ENCODE results near the gene MIA.

Gene MIA

GRCh38 chr19:40802300-40803169 is 27.2 kb downstream of the MIA start (continued):
- TF ChIP-seq ZBTB44 (tag by site-specific recombination; IDR thresholded peaks at IDR 0.05) (no peak), ZNF174 (tag by site-specific recombination; IDR thresholded peaks at IDR 0.05) (no peak), ZNF280C (tag by site-specific recombination; IDR thresholded peaks at IDR 0.05) (no peak), ZNF837 (tag by site-specific recombination; IDR thresholded peaks at IDR 0.05) (no peak)

GRCh38 chr19:40803170-40803856 is 28.0 kb downstream of the MIA start:
- H3K27ac ChIP-seq (ENCODE audit: extremely low read depth, low read depth, low read length): peak overlapping the region; percentile 67
- TF ChIP-seq PRDM4 (tag by site-specific recombination; IDR thresholded peaks at IDR 0.05) (no peak), ZNF501 (tag by site-specific recombination; IDR thresholded peaks at IDR 0.05) (no peak), KLF16 (tag by site-specific recombination; IDR thresholded peaks at IDR 0.05) (no peak), ZNF354C (tag by site-specific recombination; IDR thresholded peaks at IDR 0.05; ENCODE audit: borderline replicate concordance, low read depth) (no peak), KLF9 (tag by site-specific recombination; IDR thresholded peaks at IDR 0.05; ENCODE audit: low read depth) (0 out of 2 replicates have a peak, but pooled peaks have one; percentile 25), ZBTB10 (tag by site-specific recombination; IDR thresholded peaks at IDR 0.05) (0 out of 2 replicates have a peak, but pooled peaks have one; percentile 13), ZFHX2 (tag by site-specific recombination; conservative IDR thresholded peaks at IDR 0.05) (0 out of 2 replicates have a peak, but pooled peaks have one; percentile 29), ZNF148 (tag by site-specific recombination; IDR thresholded peaks at IDR 0.05; ENCODE audit: borderline replicate concordance) (no peak), GLI2 (tag by site-specific recombination; IDR thresholded peaks at IDR 0.05; ENCODE audit: borderline replicate concordance, low read depth) (no peak), ZBTB11 (tag by site-specific recombination; conservative IDR thresholded peaks at IDR 0.05; ENCODE audit: low read depth) (no peak), ZNF837 (tag by site-specific recombination; IDR thresholded peaks at IDR 0.05) (no peak), ZNF114 (tag by site-specific recombination; IDR thresholded peaks at IDR 0.05) (no peak), ZNF324 (tag by site-specific recombination; IDR thresholded peaks at IDR 0.05) (no peak), ZNF544 (tag by site-specific recombination; IDR thresholded peaks at IDR 0.05) (no peak)

More at GRCh38 chr19:40803170-40803856, 28.0 kb downstream of the MIA start:
- ChIA-PET CTCF (interaction anchor here (0.7 to 5.6 kb wide), 2 partner anchors 141 to 147 kb away, joined by 3 to 74 read pairs; no protein-coding TSS in a partner anchor), POLR2A (interaction anchor here (0.7 to 8.6 kb wide), 3 partner anchors 25 to 53 kb away, joined by 3 to 86 read pairs (median 56); partner anchors contain the start of genes ACTMAP, RAB4B and SNRPA)
- H3K36me3 ChIP-seq (ENCODE audit: control insufficient read depth in 2 of 2, insufficient read depth in 1 of 2, low read length in 2 of 2): peaks cover 49 to 66% of the 10 kb centered on the region in 2 experiments
- peaks cover 77% of the 10 kb centered on the region for H3K4me1 ChIP-seq (ENCODE audit: control insufficient read depth, insufficient read depth, low read length)
- H3K4me3 ChIP-seq (ENCODE audit: low read depth, low read length): no peak overlapping the region
- H3K9me3 ChIP-seq (ENCODE audit: control insufficient read depth, insufficient read depth, low read depth, low read length): no peaks in the 10 kb centered on the region
